GM12801 (cell line): ENCODE data around the gene METTL27.

Experiments used
- TF ChIP-seq, protein P1 (sequence below): IDR thresholded peaks from one replicate; pipeline ENCODE4 v1.5.1; 2011; ENCODE audit warnings: control low read depth; ENCODE audit not compliant: insufficient read length; ENCODE audit errors: extremely low read depth

The METTL27 gene

DNA sequence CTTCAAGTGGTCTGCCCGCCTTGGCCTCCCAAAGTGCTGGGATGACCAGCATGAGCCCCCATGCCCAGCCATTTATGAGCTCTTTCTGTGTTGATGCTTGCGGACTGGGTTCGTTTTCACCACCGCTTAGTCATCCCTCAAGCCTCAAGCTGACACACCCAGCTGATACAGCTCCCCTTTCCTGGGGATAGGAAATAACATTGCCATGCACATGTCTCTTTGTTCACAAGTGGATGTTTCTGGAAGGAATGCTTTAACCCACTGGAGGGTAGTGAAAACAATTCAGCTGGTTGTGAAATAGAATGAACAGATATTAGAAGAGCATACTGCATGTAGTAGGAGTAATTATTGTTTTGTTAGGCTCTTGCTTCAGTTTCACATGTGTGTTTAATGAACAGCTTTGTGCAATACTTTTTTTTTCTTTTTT, 8.5 kb upstream of the METTL27 start:
- TF ChIP-seq, protein P1, sequence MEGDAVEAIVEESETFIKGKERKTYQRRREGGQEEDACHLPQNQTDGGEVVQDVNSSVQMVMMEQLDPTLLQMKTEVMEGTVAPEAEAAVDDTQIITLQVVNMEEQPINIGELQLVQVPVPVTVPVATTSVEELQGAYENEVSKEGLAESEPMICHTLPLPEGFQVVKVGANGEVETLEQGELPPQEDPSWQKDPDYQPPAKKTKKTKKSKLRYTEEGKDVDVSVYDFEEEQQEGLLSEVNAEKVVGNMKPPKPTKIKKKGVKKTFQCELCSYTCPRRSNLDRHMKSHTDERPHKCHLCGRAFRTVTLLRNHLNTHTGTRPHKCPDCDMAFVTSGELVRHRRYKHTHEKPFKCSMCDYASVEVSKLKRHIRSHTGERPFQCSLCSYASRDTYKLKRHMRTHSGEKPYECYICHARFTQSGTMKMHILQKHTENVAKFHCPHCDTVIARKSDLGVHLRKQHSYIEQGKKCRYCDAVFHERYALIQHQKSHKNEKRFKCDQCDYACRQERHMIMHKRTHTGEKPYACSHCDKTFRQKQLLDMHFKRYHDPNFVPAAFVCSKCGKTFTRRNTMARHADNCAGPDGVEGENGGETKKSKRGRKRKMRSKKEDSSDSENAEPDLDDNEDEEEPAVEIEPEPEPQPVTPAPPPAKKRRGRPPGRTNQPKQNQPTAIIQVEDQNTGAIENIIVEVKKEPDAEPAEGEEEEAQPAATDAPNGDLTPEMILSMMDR = no peak

DNA sequence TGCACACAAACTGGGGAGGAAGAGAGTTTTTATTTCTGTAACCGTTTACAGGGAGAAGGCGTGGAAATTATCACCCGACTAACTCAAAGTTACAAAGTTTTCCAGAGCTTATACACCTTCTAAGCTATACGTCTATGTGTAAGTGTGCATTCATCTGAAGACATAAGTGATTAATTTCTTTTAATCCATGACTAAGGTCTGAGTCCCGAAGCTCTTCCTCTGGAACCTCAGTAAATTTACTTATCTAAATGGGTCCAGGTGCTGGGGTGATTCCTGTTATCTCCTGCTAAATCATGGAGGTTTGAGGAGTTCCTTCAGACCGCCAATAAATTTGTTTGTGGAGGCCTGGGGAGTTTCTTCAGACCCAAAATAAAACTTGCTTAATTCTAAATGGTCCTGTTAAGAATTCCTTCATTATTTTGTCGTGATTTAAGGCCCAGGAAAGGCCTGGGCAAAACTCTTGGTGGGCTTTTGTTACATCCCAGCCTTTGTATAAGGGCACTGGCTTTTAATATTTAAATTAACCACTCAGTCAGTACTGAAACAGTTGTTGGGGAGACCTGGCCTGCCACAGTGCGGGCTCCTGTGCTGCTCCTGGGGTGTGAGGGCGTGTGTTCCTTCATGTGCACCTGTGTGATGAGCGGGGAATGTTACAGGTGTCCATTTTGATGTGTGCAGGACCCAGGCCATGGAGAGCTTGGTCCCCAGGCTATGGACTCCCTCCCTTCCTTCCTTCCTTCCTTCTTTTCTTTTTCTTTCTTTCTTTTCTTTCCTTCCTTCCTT, 5.8 kb upstream of the METTL27 start:
- TF ChIP-seq, protein P1 = no peak

DNA sequence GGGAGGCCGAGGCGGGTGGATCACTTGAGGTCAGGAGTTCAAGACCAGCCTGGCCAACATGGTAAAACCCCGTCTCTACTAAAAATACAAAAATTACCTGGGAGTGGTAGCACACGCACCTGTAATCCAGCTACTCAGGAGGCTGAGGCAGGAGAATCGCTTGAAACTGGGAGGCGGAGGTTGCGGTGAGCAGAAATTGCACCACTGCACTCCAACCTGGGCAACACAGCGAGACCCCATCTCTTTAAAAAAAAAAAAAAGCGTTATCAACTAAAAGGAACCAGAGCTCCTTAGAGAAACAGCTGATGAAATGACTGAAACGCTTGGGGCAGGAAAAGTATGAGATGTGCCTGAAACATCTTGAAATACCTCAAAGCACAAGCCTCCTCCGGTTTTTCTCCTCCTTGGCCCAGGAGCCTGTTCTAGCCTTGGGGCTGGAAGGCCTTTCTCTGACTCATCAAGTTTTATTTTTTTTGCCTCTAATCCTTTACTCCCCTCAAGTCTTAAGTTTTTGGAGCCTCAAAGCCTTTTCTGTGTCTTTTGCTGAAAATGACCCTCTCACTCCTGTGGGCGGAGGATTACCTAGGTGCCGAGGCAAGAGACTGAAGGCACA, 2.6 kb upstream of the METTL27 start:
- TF ChIP-seq, protein P1 = no peak

DNA sequence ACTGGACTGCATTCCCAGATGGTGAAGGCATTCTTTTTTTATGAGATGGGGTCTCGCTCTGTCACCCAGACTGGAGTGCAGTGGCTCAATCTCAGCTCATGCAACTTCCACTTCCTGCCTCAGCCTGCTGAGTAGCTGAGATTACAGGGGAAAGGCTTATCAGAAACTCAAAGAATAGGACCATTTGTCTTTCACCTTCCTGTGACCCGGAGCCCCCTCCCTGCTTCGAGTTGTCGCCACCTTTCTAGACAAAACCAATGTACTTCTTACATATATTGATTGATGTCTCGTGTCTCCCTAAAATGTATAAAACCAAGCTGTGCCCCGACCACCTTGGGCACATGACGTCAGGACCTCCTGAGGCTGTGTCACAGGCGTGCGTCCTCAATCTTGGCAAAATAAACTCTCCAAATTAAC, 1.8 kb upstream of the METTL27 start:
- TF ChIP-seq, protein P1 = no peak

DNA sequence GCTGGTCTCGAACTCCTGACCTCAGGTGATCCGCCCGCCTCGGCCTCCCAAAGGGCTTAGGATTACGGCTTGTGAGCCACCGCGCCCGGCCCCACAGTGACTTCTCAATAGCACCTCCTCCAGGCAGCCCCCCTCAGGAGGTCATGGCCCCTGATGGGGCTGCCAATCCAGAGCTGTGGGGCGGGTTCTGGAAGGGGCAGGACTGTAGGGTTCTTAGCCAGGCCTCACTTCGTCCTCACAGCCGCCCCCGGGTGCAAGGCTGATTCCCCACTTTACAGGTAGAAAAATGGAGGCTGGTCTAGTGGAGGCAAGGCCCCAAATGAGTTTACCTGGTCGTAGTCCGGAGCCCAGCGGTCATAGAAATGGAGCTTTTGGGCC, 638 bp downstream of the METTL27 start:
- TF ChIP-seq, protein P1 = no peak

DNA sequence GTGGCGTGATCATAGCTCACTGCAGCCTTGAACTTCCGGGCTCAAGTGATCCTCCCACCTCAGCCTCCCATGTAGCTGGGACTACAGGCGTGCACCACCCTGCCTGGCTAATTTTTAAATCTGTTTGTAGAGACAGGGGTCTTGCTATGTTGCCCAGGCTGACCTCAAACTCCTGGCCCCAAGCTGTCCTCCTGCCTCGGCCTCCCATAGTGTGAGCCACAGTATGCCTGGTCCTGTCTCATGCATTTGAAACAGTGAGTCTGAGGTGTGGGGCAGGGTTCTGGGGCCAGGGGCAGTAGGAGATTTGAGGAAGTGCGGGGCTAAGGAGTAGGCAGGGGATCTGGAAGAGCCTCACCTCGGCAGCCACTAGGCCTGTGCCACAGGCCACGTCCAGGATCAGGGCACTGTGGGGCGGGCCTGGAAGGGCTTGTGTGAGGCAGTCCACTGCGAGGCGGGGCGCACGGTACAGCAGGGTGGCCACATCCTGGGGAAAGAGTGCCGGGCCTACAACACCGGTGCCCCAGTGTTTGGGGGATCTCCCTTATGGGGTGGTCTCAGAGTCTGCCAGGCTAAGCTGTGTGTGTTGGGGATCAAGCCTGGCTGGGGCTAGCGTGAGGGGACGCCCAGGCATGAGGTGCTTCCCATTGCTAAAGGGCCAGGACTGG, 1.5 kb downstream of the METTL27 start:
- TF ChIP-seq, protein P1 = no peak

DNA sequence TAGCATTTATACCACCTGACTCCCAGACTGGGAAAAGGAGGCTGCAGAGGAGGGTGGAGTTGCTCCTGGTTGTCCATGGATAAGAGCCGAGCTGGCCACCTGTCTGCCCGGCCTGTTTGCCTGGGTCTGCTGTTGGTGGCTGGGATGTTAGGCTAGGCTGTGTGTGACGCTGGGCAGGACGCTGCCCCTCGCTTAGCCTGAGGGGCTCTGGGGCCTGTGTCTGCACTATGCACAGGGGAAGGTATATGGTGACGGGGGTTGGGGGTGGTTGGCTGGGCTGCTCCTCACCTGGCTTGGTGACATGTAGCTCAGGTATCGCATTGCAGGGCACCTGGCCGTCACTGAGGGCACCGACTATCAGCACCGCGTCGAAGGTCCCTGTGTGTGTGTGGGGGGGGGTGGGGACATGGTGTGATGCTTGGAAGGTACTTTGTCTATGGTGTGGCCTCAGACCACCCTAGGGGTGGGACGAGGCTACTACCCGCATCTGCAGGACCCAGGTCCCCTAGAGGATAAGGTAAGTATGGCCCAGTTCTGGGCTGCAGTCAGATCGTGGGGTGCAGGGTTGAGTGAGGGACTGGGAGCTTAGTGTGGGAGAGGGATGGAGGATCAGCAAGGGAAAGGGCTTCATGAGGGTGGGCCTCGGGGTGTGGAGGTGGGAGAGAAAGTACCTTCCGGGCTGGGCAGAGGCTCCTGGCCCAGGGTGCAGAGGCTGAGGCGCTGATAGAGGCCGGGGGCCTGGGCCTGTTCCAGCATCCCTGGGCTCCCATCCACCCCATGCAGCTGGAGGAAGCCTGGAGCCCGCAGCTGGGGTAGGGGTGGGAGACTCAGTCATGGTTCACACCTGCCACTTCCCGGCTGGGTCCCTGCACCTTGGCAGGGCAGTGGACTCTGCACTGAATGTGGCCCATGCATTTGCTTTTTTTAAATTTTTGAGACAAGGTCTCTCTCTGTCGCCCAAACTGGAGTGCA, 2.3 kb downstream of the METTL27 start:
- TF ChIP-seq, protein P1 = no peak
